Esophagus muscularis mucosa (tissue), 4 donors: ENCODE results near the gene ZNF48. TPM values are rescaled to one million over a fixed set of nuclear protein-coding genes. Genes with fewer than 3 reads are reported as not detected.
A peak's percentile ranks its signal among the peaks of the same experiment; 100 is the strongest.

Experiments
- DNase-seq: peaks from one replicate; pipeline ENCODE4 v3.0.0-alpha.2; 2017; ENCODE audit errors: extremely low spot score
- H3K27ac ChIP-seq, 4 donors: fragments of 200-600 bp; sonication (generic); replicated peaks in 1 of 4; 1 replicate in 3 of 4; 2 replicates in 1 of 4; pipeline ENCODE4 v1.5.1; 2016 to 2019; ENCODE audit warnings: mild to moderate bottlenecking in 1 of 4
- H3K27me3 ChIP-seq, 4 donors: fragments of 200-600 bp; sonication (generic); one replicate each; pipeline versions ENCODE4 v1.5.1 to v1.6.0; 2016 to 2019
- H3K36me3 ChIP-seq, 4 donors: fragments of 200-600 bp; sonication (generic); one replicate each; pipeline ENCODE4 v1.5.1; 2016 to 2019
- H3K4me1 ChIP-seq, 4 donors: fragments of 200-600 bp; sonication (generic); one replicate each; pipeline ENCODE4 v1.5.1; 2016 to 2019
- H3K4me3 ChIP-seq, 4 donors: fragments of 200-600 bp; sonication (generic); 1 replicate in 2 of 4; 2 replicates in 2 of 4; pipeline ENCODE4 v1.5.1; 2016 to 2019; ENCODE audit warnings: mild to moderate bottlenecking in 4 of 4, moderate library complexity in 1 of 4
- H3K9me3 ChIP-seq, 4 donors: fragments of 200-600 bp; sonication (generic); 1 replicate in 3 of 4; 2 replicates in 1 of 4; pipeline ENCODE4 v1.5.1; 2016 to 2019
- EP300 ChIP-seq: sonication (generic); formaldehyde crosslinking; IDR thresholded peaks from one replicate; pipeline ENCODE4 v1.6.1; 2017; ENCODE audit warnings: antibody characterized with exemption
- POLR2A ChIP-seq: fragments of 450-650 bp; IDR thresholded peaks from one replicate; pipeline ENCODE4 v1.6.1; 2017; ENCODE audit warnings: antibody characterized with exemption, moderate library complexity, mild to moderate bottlenecking, low read depth
- POLR2AphosphoS5 ChIP-seq, 2 donors: sonication (generic); formaldehyde crosslinking; IDR thresholded peaks; one replicate each; pipeline ENCODE4 v1.6.1; 2017; ENCODE audit warnings: antibody characterized with exemption in 2 of 2
- WGBS: methylation state at CpG from one replicate; pipeline ENCODE4 v1.1.5; 2018; 5-methylcytosine and 5-hydroxymethylcytosine counted together
- intact Hi-C: fragments of 100-400 bp; cut with DNase I; formaldehyde crosslinking; loops from one replicate; pipeline ENCODE4 v1.15.1; 2023
- total RNA-seq, 4 donors: library from RNA; depleted of rRNA; stranded (reverse); fragments of >200 nt; gene quantifications; one replicate each; pipeline versions ENCODE4 v1.1.0 to v1.2.1, GENCODE V29; 2016
- TF ChIP-seq, protein P1 (sequence below), 3 experiments: fragments of 200-600 bp in 2 of 3; fragments of 450-650 bp in 1 of 3; sonication (generic) in 2 of 3; IDR thresholded peaks; one replicate each; pipeline ENCODE4 v1.5.1; 2017 to 2019; ENCODE audit warnings: antibody characterized with exemption in 3 of 3, mild to moderate bottlenecking in 2 of 3, moderate library complexity in 1 of 3

ZNF48 gene
- total RNA-seq, 4 donors from 2014 or later, result 8.3 to 17.6 (median 12.8) TPM

- peaks cover 16 to 57% (median 46%) of the 10 kb centered on the region in 4 donors for H3K36me3 ChIP-seq
- no peaks in the 10 kb centered on the region for H3K9me3 ChIP-seq
- peak overlapping the region; percentile 78 to 99 (median 92) for H3K27ac ChIP-seq
- 80% methylated on average over 14 of the region's 14 CpGs for WGBS
- intact Hi-C loops, result loop anchor here (10.0 kb wide), 1 partner anchor 52 kb away; the partner anchor contains the start of gene ZNF771
- H3K27me3 ChIP-seq, result no peaks in the 10 kb centered on the region
- TF ChIP-seq POLR2A, result no peak
- TF ChIP-seq EP300, result no peak
- TF ChIP-seq POLR2AphosphoS5 (IDR thresholded peaks at IDR 0.05), result no peak
- TF ChIP-seq, protein P1, sequence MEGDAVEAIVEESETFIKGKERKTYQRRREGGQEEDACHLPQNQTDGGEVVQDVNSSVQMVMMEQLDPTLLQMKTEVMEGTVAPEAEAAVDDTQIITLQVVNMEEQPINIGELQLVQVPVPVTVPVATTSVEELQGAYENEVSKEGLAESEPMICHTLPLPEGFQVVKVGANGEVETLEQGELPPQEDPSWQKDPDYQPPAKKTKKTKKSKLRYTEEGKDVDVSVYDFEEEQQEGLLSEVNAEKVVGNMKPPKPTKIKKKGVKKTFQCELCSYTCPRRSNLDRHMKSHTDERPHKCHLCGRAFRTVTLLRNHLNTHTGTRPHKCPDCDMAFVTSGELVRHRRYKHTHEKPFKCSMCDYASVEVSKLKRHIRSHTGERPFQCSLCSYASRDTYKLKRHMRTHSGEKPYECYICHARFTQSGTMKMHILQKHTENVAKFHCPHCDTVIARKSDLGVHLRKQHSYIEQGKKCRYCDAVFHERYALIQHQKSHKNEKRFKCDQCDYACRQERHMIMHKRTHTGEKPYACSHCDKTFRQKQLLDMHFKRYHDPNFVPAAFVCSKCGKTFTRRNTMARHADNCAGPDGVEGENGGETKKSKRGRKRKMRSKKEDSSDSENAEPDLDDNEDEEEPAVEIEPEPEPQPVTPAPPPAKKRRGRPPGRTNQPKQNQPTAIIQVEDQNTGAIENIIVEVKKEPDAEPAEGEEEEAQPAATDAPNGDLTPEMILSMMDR (IDR thresholded peaks at IDR 0.05), result no peak
- H3K4me1 ChIP-seq, result peaks cover 39 to 58% (median 52%) of the 10 kb centered on the region in 4 donors
- H3K4me3 ChIP-seq, result no peak overlapping the region
- DNase-seq, result no peak
These were observed 42.5 kb upstream of the ZNF48 start for GRCh38 chr16:30352488-30353401.

DNA sequence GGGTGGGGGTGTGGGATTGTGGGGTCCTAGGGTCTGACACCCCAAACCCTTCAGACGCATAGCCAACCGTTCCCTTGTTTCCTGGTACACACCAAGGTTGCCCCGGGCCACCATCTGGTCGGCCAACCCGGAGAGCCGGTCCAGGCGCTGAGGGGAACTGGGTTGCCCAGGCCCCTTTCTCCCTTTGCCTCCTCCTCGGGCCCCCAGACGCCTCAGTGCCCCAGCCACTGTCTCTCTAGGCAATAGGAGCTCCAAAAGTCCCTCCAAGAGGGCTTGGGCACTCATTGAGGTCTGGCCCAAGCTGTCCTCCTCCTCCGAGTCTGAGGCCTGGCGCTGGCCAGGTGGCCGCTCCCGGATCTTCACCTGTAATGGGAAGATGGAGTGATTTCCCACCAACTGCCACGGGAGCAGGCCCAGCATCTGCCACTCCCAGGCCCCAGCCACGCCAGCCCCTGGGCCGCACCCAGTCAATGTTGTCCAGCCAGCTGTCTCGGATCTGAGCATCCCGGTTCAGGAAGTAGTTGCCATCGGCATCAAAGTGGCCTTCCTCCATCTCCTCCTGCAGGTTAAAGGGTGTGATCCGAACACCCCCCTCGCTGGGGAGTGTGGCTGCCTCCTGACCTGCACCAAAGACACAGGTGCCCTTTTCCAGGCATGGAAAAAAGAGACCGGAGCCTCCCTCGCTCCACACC, 41.6 kb upstream of the ZNF48 start:
- no peaks in the 10 kb centered on the region for H3K27me3 ChIP-seq
- WGBS, result 89% methylated on average over 19 of the region's 23 CpGs
- no peak for DNase-seq
- H3K4me3 ChIP-seq, result peak overlapping the region in 2 of 4 donors; percentile 72 to 98
- H3K36me3 ChIP-seq, result peaks cover 20 to 65% (median 55%) of the 10 kb centered on the region in 4 donors
- TF ChIP-seq EP300 (no peak), POLR2A (no peak), POLR2AphosphoS5 (IDR thresholded peaks at IDR 0.05) (no peak)
- TF ChIP-seq, protein P1 (IDR thresholded peaks at IDR 0.05), result no peak
- peaks cover 39 to 58% (median 52%) of the 10 kb centered on the region in 4 donors for H3K4me1 ChIP-seq
- H3K27ac ChIP-seq, result peak overlapping the region; percentile 90 to 99 (median 92)
- H3K9me3 ChIP-seq, result no peaks in the 10 kb centered on the region
- intact Hi-C loops, result loop anchor here (10.0 kb wide), 1 partner anchor 51 kb away; the partner anchor contains the start of gene ZNF771

- intact Hi-C loops, result loop anchor here (10.0 kb wide), 1 partner anchor 50 kb away; the partner anchor contains the start of gene ZNF771
- Histone ChIP-seq H3K4me1 (peaks cover 39 to 58% (median 52%) of the 10 kb centered on the region in 4 donors), H3K9me3 (no peaks in the 10 kb centered on the region), H3K27me3 (no peaks in the 10 kb centered on the region), H3K36me3 (peaks cover 23 to 75% (median 64%) of the 10 kb centered on the region in 4 donors), H3K27ac (peak overlapping the region; percentile 90 to 99 (median 92)), H3K4me3 (peak overlapping the region; percentile 72 to 98 (median 80))
- DNase-seq, result no peak
- no peak for TF ChIP-seq POLR2AphosphoS5 (IDR thresholded peaks at IDR 0.05)
- peak; percentile 16 for TF ChIP-seq POLR2A
- WGBS, result 1% methylated on average over 12 of the region's 36 CpGs
These were observed 40.6 kb upstream of the ZNF48 start for GRCh38 chr16:30354423-30355143.

DNA sequence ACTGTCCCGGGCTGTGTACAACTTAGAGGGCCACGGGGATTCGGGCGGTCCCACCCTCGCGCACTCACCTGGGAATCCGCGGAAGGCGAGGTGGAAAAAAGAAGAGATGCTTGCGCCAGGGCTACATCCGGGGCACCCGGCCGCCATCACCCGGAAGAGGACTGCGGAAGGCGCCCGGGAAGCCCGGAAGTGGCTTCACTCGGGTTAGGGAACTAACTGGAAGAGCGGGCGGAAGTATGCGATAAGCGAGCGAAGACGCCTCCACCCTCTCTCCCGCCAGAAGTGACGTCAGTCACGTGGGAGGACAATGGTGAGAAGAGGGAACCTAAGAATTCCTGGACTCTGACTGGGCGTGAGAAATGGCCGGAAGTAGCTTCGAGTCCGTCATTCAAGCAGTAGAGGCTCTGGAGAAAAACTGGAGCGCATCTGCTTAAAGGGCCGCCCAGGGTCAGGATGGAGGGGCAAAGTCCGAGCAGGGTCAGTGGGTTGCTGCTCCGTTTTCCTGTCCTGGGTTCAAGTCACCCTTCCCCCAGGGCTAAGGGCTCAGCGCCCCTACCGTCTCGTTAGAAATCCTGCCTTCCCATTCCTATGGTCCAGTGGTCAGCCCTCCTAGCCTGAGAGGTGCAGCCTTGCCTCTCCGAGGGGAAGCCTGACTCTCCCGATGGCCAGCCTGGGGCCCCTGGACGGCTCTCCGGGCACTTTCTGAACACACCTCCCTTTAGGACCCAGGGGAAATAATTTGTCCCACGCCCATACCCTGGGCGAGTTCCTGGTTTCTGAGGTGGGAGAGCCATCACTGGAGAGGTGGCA, 39.9 kb upstream of the ZNF48 start, which contains the start of gene CD2BP2:
CD2BP2 (minus strand) TSS at position 165 of the 810 bp plus-strand sequence. CDS start 627 bp downstream, outside the sequence.
- TF ChIP-seq EP300 (no peak), POLR2AphosphoS5 (IDR thresholded peaks at IDR 0.05) (peak; percentile 91 to 92), POLR2A (peak; percentile 2)
- TF ChIP-seq, protein P1 (IDR thresholded peaks at IDR 0.05), result peak in 1 of 3 experiments; percentile 10
- WGBS, result 2% methylated on average over 35 of the region's 45 CpGs

More for the DNA sequence above, 39.9 kb upstream of the ZNF48 start, which contains the start of gene CD2BP2:
- Histone ChIP-seq H3K9me3 (no peaks in the 10 kb centered on the region), H3K36me3 (peaks cover 22 to 75% (median 66%) of the 10 kb centered on the region in 4 donors), H3K27me3 (no peaks in the 10 kb centered on the region), H3K4me3 (peak within 1 kb of the TSS; percentile 72 to 98 (median 80)), H3K27ac (peak within 1 kb of the TSS; percentile 90 to 99 (median 92)), H3K4me1 (peaks cover 39 to 58% (median 52%) of the 10 kb centered on the region in 4 donors)
- intact Hi-C loops, result loop anchor here (10.0 kb wide), 1 partner anchor 49 kb away; the partner anchor contains the start of gene ZNF771
- peak; percentile 99 for DNase-seq
